ENCODE measurements around the gene RHOB.
"Not testable (repeated sequence)": the region's sequence is repeated elsewhere in the genome, so short reads cannot be mapped to it uniquely, and the experiment has no call there.

RHOB gene

DNA sequence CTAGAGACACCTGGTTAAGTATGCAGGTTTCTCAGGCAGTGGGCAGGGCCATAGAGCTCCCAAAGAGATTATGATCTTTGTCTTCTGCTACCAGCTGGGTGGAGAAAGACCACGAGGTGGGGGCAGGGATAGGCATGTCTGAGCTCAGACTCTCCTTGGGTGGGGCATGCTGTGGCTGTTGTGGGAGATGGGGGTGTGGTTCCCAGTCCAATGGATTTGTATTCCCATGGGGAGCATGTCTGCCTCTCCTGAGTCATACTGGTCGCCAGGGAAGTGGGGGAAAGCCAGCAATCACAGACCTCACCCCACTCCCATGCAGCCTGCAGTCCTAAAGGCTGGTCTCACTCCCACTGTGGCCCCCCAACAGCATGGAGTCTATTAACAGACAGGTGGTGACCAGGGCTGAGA, 31.4 kb upstream of the RHOB start:
- H3K4me3 Mint-ChIP-seq = no peak overlapping the region
- no peak overlapping the region for H3K27ac Mint-ChIP-seq (ENCODE audit: low read depth)
- H3K27me3 Mint-ChIP-seq = peaks cover 42% of the 10 kb centered on the region
- H3K9me3 Mint-ChIP-seq = no peaks in the 10 kb centered on the region
- no peak for ATAC-seq (replicated peaks; ENCODE audit: extremely low read depth, poor library complexity, severe bottlenecking)
- no peak for DNase-seq (ENCODE audit: low spot score in 2 of 2)
- H3K4me1 Mint-ChIP-seq = peaks cover 6% of the 10 kb centered on the region
- H3K36me3 Mint-ChIP-seq (ENCODE audit: insufficient read depth) = no peaks in the 10 kb centered on the region

DNA sequence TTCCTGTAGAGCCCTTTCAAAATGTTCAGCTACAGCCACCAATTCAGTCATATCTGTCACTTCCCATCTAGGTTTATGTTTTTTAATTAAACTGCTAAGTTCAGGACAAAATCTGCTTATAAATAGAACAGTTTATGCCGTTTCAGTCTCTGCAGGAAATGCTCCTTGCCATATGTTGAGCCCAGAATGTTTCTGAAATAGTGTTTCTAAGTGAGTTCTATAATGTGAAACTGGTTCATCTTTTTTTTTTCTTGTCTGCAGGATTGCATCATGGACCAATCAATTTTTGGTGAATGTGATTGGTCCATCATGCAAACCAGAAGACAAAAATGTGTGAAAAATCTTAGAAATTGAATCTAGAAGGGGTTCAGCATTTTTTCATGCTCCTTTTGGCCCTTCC, 30.2 kb upstream of the RHOB start:
- no peak overlapping the region for H3K27ac Mint-ChIP-seq (ENCODE audit: low read depth)
- ATAC-seq (replicated peaks; ENCODE audit: extremely low read depth, poor library complexity, severe bottlenecking) = no peak
- peaks cover under 1% of the 10 kb centered on the region for H3K4me1 Mint-ChIP-seq
- no peaks in the 10 kb centered on the region for H3K9me3 Mint-ChIP-seq
- H3K4me3 Mint-ChIP-seq = no peak overlapping the region
- DNase-seq (ENCODE audit: low spot score in 2 of 2) = no peak
- no peaks in the 10 kb centered on the region for H3K36me3 Mint-ChIP-seq (ENCODE audit: insufficient read depth)
- peaks cover 35% of the 10 kb centered on the region for H3K27me3 Mint-ChIP-seq

DNA sequence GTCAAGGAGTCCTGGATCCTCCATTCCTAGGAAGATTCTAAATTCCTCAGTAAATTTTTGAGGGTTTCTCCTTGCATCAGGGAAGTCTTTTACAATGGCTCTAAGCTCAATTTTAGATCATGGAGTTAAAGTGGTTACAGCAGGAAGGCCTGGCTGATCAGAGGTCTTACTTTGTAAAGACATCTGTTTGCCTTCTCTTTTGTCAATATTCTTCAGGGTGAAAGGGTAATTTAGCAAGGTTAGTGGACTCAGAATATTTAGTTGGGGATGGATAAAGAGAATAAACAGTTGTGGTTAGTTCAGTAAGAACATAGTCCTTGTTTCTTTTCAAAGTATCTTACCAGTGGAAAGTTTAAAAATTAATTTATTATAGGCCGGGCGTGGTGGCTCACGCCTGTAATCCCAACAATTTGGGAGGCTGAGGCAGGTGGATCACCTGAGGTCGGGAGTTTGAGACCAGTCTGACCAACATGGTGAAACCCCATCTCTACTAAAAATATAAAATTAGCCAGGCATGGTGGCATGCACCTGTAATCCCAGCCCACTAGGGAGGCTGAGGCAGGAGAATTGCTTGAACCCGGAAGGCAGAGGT, 29.5 kb upstream of the RHOB start:
- ATAC-seq (replicated peaks; ENCODE audit: extremely low read depth, poor library complexity, severe bottlenecking); H3K27ac Mint-ChIP-seq (ENCODE audit: low read depth); H3K36me3 Mint-ChIP-seq (ENCODE audit: insufficient read depth); H3K9me3 Mint-ChIP-seq; H3K4me3 Mint-ChIP-seq; DNase-seq (ENCODE audit: low spot score in 2 of 2); H3K4me1 Mint-ChIP-seq: not testable (repeated sequence)
- peaks cover 29% of the 10 kb centered on the region for H3K27me3 Mint-ChIP-seq

DNA sequence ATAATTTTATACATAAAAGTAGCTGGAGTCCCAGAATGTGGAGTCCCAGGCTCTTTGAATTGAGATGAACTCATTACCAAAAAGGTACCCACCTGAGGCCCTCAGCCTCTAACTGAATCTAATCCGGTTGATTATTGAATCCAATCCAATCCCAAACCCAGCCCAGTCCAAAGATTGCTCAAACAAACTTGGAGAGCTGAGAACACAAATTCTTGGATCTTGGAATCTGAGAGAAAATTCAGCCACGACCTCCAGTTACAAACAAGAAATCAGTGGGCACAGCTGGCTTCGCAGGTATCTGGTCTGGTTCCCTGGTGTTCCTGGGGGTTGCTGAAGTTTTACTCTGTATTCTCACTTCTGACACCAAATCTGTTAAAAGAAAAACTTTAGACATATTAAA, 28.4 kb upstream of the RHOB start:
- Mint-ChIP-seq H3K27me3 (peaks cover 29% of the 10 kb centered on the region), H3K4me3 (no peak overlapping the region), H3K9me3 (no peaks in the 10 kb centered on the region), H3K36me3 (ENCODE audit: insufficient read depth) (no peaks in the 10 kb centered on the region), H3K27ac (ENCODE audit: low read depth) (no peak overlapping the region), H3K4me1 (peaks cover 3% of the 10 kb centered on the region)
- ATAC-seq (replicated peaks; ENCODE audit: extremely low read depth, poor library complexity, severe bottlenecking) (no peak), DNase-seq (ENCODE audit: low spot score in 2 of 2) (no peak)

DNA sequence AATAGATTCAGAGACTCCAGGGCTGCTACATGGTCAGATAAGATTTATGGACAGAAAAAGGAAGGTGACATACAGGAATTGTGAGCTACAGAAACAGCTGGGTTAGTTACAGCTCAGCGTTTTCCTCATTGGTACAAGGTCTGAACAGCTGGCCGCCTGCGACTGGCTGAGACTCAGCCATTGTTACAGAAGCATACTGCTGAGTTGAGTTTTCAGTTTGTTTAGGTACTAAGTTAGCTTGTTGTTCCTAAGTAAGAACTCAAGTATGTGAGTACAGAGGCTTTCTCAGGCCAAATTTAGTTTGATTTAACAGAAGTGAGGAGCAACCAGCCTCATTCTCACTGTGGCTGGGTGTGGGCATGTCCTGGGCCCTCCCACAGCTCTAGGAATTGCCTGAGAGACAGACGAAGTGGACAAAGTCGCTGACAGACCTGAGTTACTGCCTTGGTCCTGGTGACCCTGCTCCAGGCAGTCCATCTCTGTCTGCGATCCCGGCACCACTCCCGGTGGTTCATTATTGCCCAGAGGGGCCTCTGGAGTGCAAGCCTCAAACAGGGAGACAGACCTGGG, 27.8 kb upstream of the RHOB start:
- Mint-ChIP-seq H3K4me3 (no peak overlapping the region), H3K9me3 (no peaks in the 10 kb centered on the region), H3K27ac (ENCODE audit: low read depth) (no peak overlapping the region), H3K27me3 (peaks cover 29% of the 10 kb centered on the region), H3K36me3 (ENCODE audit: insufficient read depth) (no peaks in the 10 kb centered on the region), H3K4me1 (peaks cover 9% of the 10 kb centered on the region)
- ATAC-seq (replicated peaks; ENCODE audit: extremely low read depth, poor library complexity, severe bottlenecking) = no peak
- DNase-seq (ENCODE audit: low spot score in 2 of 2) = no peak

DNA sequence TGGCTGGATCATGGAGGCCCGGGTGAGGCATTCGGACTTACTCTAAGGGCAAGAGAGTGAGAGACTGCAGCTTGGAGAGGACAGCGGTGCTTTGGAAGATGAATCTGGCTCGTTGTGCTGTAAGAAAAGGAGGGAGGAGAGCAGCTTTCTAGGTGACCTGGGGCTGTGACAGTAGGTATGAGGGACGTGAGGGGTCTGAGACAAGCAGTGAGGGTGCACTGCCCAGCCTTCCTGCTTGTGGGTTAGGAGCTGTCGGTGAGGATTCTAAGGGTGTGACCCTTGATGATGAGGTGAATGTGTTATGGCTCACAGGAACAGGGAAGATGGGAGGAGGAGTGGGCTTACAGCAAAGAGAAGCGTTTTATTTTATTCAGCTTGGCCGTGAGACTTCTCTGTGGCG, 27.1 kb upstream of the RHOB start:
- no peak overlapping the region for H3K27ac Mint-ChIP-seq (ENCODE audit: low read depth)
- no peak overlapping the region for H3K4me3 Mint-ChIP-seq
- peaks cover 14% of the 10 kb centered on the region for H3K4me1 Mint-ChIP-seq
- peaks cover 22% of the 10 kb centered on the region for H3K27me3 Mint-ChIP-seq
- no peaks in the 10 kb centered on the region for H3K36me3 Mint-ChIP-seq (ENCODE audit: insufficient read depth)
- no peaks in the 10 kb centered on the region for H3K9me3 Mint-ChIP-seq
- ATAC-seq (replicated peaks; ENCODE audit: extremely low read depth, poor library complexity, severe bottlenecking) (no peak), DNase-seq (ENCODE audit: low spot score in 2 of 2) (no peak)

- no peak for DNase-seq (ENCODE audit: low spot score in 2 of 2)
- Mint-ChIP-seq H3K27me3 (peaks cover 9% of the 10 kb centered on the region), H3K36me3 (ENCODE audit: insufficient read depth) (no peaks in the 10 kb centered on the region), H3K4me1 (peaks cover 23% of the 10 kb centered on the region), H3K27ac (ENCODE audit: low read depth) (no peak overlapping the region), H3K4me3 (no peak overlapping the region), H3K9me3 (no peaks in the 10 kb centered on the region)
- no peak for ATAC-seq (replicated peaks; ENCODE audit: extremely low read depth, poor library complexity, severe bottlenecking)
Observed at GRCh38 chr2:20421336-20421987, 25.4 kb upstream of the RHOB start.

- ATAC-seq (replicated peaks; ENCODE audit: extremely low read depth, poor library complexity, severe bottlenecking) (no peak), DNase-seq (ENCODE audit: low spot score in 2 of 2) (no peak)
- H3K27ac Mint-ChIP-seq (ENCODE audit: low read depth) = no peak overlapping the region
- H3K36me3 Mint-ChIP-seq (ENCODE audit: insufficient read depth) = no peaks in the 10 kb centered on the region
- H3K9me3 Mint-ChIP-seq = no peaks in the 10 kb centered on the region
- peaks cover 23% of the 10 kb centered on the region for H3K4me1 Mint-ChIP-seq
- peaks cover 4% of the 10 kb centered on the region for H3K27me3 Mint-ChIP-seq
- no peak overlapping the region for H3K4me3 Mint-ChIP-seq
Observed at GRCh38 chr2:20421988-20422370, 24.9 kb upstream of the RHOB start.

DNA sequence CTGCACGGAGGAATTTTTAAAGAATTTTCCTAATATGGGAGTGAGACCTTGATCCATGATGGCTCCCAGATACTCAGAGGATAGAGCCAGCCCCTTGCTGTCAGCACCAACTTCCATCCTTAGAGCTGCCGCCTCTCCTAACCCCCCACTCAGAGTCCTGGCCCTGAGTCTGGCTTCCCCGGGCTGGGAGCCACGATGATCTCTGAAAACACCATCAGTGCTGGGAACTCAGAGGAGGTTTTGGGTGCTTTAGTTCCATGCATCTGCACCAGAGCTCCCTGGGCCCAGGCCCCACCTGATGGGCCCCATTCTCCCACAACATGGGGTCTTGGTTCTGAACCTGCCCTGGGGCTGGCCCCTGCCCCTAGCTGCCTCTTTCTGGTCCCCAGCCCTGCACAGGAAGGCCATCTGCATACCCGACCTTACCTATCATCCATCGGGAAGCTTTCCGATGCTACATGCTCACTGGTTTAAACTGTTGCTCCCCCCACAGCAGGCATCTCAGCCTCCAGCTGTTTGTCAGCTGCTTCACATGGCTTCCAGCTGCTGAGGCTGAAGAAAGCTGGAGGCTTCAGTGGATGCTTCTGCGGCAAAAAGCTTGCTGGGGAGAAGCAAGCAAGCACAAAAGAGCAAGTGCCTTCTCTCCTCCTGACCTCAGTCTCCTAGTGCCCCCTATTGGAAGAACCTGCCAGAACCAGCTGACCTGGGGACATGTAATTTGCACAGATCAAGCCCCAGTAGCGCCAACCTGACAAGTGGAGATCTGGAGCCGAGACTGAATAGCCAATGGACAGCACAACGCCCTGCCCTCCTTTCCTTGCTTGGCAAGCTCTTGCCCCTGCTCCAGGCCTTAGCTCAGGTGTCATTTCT, 24.2 kb upstream of the RHOB start:
- no peaks in the 10 kb centered on the region for H3K27me3 Mint-ChIP-seq
- H3K36me3 Mint-ChIP-seq (ENCODE audit: insufficient read depth) = no peaks in the 10 kb centered on the region
- DNase-seq (ENCODE audit: low spot score in 2 of 2) = no peak
- peaks cover 23% of the 10 kb centered on the region for H3K4me1 Mint-ChIP-seq
- H3K9me3 Mint-ChIP-seq = no peaks in the 10 kb centered on the region
- no peak for ATAC-seq (replicated peaks; ENCODE audit: extremely low read depth, poor library complexity, severe bottlenecking)
- no peak overlapping the region for H3K27ac Mint-ChIP-seq (ENCODE audit: low read depth)
- no peak overlapping the region for H3K4me3 Mint-ChIP-seq

GRCh38 chr2:20423359-20423758, 23.5 kb upstream of the RHOB start:
- Mint-ChIP-seq H3K36me3 (ENCODE audit: insufficient read depth) (no peaks in the 10 kb centered on the region), H3K9me3 (no peaks in the 10 kb centered on the region), H3K27me3 (no peaks in the 10 kb centered on the region), H3K4me1 (peaks cover 23% of the 10 kb centered on the region), H3K4me3 (no peak overlapping the region), H3K27ac (ENCODE audit: low read depth) (peak overlapping the region; percentile 29)
- DNase-seq (ENCODE audit: low spot score in 2 of 2) (no peak), ATAC-seq (replicated peaks; ENCODE audit: extremely low read depth, poor library complexity, severe bottlenecking) (no peak)

DNA sequence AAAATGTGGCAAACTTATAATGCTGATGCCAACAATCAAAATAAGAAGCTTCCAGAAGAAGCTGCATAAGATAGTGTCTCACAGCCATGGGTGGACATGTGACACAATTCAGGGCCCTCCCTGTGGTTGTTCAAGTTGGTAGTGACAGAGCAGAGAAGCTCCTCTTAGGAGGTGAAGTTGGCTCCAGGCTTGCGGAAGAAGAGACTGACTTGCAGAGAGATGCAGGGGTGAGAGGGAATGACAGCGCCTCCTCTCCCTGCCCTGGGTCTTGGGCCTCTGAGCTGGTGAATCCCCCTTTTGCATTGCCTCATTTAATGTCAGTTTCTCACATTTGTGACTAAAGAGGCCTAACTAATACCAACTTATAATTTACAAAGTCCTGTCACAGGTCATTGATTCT, 23.0 kb upstream of the RHOB start:
- no peaks in the 10 kb centered on the region for H3K9me3 Mint-ChIP-seq
- DNase-seq (ENCODE audit: low spot score in 2 of 2) = no peak
- no peak overlapping the region for H3K4me3 Mint-ChIP-seq
- peaks cover 23% of the 10 kb centered on the region for H3K4me1 Mint-ChIP-seq
- H3K36me3 Mint-ChIP-seq (ENCODE audit: insufficient read depth) = no peaks in the 10 kb centered on the region
- peak overlapping the region; percentile 29 for H3K27ac Mint-ChIP-seq (ENCODE audit: low read depth)
- ATAC-seq (replicated peaks; ENCODE audit: extremely low read depth, poor library complexity, severe bottlenecking) = no peak
- no peaks in the 10 kb centered on the region for H3K27me3 Mint-ChIP-seq

- ATAC-seq (replicated peaks; ENCODE audit: extremely low read depth, poor library complexity, severe bottlenecking) (peak; percentile 61), DNase-seq (ENCODE audit: low spot score in 2 of 2) (peak in 1 of 2 donors; percentile 24)
- Mint-ChIP-seq H3K36me3 (ENCODE audit: insufficient read depth) (no peaks in the 10 kb centered on the region), H3K27ac (ENCODE audit: low read depth) (peak overlapping the region; percentile 90), H3K4me3 (peak overlapping the region; percentile 45), H3K4me1 (peaks cover 23% of the 10 kb centered on the region), H3K9me3 (no peaks in the 10 kb centered on the region), H3K27me3 (no peaks in the 10 kb centered on the region)
Observed at GRCh38 chr2:20424300-20425290, 22.3 kb upstream of the RHOB start.

All from central memory CD8-positive, alpha-beta T cell (primary cell).